GM18517 (cell line): ENCODE data around the gene ZFP92.

Source experiments
- ATAC-seq: cut with Tn5 transposase; IDR thresholded peaks from one replicate; pipeline ENCODE4 v1.9.1; 2021; ENCODE audit warnings: mild to moderate bottlenecking, moderate library complexity; ENCODE audit not compliant: unreplicated experiment

Gene ZFP92, protein sequence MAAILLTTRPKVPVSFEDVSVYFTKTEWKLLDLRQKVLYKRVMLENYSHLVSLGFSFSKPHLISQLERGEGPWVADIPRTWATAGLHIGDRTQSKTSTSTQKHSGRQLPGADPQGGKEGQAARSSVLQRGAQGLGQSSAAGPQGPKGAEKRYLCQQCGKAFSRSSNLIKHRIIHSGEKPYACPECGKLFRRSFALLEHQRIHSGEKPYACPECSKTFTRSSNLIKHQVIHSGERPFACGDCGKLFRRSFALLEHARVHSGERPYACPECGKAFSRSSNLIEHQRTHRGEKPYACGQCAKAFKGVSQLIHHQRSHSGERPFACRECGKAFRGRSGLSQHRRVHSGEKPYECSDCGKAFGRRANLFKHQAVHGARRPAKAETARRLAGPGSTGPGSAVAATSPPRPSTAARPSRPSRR

DNA sequence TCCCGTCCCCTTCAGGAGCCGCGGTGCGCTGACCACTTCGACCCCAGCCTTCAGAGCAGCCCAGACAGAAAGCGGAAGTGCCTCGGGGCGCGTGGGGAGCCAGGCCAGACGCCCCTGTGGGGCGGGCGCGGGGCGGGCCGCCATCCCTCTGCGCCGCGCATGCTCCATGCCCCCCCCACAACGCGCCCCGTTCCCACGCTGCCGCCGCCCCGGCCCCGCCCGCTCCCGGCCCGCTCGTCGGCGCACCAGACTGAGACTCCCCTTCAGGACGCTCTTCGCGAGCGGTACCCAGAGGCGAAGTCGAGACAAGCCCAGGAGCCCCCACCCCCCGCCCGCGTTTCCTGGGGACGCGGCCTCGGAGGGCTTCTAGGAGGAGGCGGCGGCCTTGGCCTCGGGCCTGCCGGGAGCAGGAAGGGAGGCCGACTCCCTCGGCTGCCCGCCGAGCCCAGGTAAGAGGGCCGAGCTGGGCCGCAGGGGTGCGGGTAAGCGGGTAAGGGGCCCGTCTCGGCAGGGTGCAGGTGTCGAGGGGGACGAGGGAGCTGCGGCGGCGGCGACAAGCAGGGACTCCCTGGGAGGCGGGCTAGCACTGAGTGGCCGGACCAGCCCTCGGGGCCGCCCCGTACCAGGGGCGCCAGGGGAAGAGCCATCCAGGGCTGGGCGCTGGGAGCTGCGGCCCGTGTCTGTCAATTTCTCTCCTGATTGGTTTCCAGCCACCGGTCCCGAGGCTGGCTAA, at the start of gene ZFP92:
ZFP92 (plus strand) TSS at position 218 of the 733 bp plus-strand sequence. CDS start 6,851 bp downstream, outside the sequence.
- ATAC-seq = peak; percentile 37

DNA sequence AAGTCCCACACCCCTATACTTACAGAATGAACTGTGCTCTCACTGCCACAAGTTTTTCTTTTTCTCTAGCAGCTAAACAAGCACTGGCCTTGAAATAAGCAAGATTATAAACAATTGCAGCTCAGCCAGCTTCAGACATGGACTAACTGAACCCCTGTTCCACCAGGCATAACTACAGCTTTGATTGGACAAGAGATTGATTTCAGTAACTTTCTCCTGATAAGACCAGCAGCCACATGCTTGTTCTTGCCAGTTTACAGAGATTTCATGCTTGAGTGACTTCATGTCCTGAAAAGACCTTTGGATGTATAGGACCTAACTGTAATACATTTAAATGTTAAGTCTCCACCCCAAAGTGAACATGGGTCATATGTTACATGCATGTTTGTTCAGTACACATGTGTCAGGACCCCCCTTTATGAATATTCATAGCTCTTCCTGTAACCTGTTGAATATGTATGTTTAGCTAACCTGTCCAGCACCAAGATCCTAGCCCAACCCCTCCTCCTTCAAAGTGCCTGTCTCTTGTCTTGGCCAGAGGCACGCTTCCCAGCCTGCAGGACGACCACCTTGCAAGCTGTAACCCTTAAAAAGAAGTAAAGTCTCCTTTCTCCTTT, 49.4 kb upstream of the ZFP92 start:
- no peak for ATAC-seq

DNA sequence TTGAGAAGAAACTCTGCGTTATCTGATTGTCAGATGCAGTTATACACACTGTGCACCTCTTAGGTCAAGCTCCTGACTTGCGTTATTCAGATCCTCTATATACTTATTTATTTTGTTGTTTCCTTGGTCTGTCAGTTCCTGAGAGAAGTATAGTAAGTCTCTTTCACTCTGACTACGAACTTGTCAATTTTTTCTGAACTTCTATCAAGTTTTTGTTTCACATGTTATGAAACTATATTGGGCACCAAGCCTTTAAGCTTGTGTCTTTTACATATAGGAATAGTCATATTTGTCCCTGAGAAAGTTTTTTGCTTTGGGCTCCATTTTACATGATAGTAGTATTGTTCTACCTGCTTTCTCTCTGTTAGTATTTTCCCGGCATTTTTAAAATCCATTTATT, 45.6 kb upstream of the ZFP92 start:
- peak; percentile 46 for ATAC-seq

DNA sequence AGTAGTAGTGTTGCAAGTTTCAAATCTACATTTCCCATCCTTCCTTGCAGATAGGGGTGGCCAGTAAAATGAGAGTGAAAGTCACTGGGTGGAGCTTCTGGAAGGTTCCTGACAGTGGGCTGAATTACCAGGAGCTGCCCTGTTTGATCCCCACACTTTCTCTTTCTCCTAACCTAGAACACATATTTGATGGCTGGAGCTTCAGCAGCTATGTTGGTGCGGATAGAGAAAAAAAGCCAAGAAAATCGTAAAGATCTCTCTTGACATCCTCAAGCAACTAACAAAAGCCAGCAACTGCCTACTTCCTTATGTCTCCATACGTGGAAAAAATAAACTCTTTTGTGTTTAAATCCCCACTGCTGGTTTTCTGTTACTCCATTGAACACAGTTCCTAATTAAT, 45.2 kb upstream of the ZFP92 start:
- no peak for ATAC-seq

DNA sequence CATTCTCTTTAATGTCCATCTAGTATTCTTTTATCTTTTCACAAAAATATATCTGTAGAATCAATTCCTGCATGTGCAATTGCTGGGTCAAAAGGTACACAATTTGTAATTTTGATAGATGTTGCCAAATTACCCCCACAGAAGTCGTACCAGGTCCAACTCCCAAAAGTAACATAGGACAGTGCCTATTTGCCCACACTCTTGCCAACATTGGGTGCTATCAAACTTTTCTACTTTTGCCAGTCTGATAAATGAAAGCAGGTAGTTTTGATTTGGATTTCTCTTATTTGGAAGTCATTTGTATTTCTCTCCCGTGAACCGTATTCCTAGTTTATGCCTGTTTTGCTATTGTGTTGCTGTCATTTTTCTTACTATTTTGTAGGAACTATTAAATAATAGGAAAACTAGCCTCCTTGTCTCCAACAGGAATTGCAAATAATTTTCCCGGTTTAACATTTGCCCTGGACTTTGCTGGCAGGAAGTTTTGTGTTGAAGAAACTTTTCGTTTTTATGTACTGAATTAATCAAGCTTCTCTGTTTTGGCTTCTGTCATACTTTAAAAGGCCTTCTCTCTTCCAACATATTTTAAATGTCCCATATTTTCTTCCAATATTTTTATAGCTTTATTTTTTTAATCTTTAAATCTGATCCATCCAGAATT, 44.3 kb upstream of the ZFP92 start:
- no peak for ATAC-seq

DNA sequence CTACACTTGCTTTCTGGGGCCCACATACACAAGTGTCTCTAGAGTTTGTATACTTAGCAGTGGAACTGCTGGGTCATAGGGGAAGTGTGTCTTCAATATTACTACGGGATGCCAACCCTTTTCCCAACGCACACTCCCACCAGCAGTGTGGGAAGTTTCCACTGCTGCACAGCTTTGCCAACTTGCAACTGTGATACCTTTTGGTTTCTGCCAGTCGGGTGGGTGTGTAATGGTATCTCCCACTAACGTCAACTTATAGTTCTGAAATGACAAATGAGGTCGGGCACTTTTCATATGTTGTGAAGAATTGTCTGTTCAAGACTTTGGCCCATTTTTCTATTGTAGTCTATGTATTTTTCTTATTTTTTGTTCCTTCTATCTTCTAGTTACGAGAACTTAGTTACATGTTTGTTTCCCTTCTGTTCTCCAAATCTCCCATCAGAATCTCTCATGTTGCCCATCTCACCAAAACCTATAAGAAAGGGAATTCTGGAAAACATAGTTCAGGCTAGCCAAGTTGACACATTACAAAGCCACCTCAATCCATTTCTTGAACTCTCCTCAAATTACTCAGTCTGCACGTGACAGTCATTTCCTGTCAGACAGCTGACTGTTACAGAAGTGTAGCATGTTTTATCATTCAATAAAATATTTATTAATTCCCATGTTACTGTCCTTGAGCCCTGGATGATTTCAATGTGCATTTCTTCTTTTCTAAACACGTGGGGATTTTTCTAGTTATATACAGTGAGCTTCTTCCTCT, 40.8 kb upstream of the ZFP92 start:
- no peak for ATAC-seq

DNA sequence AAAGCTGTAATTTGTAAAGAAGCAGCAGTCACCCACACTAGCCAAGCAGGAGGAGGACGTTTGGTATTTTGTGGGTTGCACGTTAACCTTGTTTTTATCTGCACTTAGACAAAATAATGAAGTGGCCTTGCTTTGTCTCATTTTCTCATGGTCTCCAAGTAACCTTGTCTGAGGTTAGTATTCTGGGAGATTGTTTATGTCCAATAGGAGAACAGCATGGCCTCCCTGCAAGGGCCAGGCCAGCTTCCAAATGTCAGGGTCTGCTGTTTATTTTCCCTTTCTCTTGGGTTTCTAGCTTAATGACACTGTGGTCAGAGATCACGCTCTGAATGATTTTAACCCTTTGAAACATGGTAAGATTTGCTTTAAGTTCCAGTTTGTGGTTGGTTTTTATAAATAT, 40.0 kb upstream of the ZFP92 start:
- no peak for ATAC-seq

DNA sequence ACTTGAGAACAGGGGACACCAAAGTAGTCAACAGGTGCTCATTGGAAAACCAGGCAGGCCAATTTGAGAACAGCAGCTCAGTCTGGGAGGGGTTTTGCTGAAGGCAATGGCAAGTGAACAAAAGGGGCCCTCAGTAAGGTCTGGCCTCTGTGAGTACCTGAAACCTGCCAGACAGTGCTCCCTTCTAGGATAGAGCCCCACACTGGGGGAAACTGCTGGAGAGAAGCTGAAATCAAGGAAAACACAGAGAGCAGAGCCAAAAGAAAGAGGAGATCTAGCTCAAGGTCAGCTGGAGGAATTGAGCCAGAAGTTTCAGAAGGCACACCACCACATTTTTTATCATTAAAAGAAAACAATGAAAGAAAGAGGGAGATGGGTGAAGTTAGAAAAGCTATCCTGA, 38.3 kb upstream of the ZFP92 start:
- no peak for ATAC-seq

DNA sequence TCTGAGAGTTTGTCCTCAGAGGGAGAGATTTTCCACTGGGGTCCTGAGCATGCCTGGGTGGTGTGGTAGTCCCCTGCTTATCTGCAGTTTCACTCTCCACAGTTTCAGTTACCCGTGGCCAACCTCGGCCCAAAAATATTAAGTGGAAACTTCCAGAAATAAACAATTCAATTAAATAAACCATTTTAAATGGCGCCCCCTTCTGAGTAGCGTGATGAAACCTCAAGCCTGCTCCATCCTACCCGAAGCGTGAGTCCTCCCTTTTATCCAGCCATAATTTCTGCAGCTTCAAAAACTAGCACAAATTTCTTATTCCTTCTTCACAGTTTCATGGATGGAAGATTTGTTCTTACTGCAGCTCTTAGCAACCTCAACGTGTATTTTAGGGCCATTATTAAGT, 36.8 kb upstream of the ZFP92 start:
- no peak for ATAC-seq

DNA sequence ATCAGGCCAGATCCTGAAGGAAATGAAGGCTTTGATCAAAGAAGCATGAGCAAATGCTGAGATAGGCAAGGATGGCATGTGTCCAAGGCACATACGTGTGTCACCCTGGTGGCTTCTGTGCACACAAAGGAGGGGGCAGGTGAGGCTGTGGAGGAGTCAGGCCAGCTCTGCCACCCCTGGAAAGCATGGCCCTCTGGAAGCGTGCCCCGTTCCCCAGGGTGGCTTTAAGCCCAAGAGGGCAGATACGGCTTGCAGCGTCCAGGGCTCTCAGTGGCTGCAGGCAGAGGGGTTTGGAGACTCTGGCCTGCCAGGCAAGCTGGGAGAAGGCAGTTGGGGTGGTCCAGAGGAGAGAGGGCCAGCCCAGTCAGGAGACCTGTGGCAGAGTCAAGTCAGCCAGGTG, 35.7 kb upstream of the ZFP92 start:
- no peak for ATAC-seq

DNA sequence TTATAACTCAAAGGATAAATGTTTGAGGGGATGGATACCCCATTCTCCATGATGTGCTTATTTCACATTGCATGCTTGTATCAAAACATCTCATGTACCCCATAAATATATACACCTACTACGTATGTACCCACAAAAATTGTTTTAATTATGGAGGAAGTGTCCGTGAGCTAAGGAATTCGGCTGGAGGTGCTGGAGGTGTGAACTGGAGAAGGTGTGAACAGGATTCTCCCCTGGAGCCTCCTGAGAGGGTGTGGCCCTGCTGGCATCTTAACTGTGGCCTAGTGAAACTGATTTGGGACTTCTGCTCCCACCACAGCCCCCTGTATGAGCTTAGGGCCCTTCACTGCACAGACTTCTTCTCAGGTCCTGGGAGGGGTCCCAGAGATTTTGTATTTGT, 33.5 kb upstream of the ZFP92 start:
- ATAC-seq = no peak

DNA sequence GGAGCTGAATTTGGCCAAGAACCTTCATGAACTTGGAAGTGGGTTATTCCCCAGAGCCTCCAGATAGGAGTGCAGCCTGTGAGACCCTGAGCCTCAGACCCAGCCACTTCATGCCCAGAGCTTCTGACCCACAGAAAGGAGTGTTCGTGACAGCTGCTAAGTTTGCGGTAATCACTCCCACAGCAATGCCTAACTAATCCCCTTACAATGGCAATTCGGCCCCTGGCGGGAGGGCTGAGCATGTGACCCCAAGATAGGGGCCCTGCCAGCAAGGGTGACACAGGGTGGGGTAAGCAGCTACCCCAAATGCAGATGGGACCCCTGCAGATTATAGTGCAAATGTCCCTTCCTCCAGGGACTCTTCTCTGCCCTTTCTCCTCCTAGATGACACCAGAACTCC, 32.7 kb upstream of the ZFP92 start:
- no peak for ATAC-seq

DNA sequence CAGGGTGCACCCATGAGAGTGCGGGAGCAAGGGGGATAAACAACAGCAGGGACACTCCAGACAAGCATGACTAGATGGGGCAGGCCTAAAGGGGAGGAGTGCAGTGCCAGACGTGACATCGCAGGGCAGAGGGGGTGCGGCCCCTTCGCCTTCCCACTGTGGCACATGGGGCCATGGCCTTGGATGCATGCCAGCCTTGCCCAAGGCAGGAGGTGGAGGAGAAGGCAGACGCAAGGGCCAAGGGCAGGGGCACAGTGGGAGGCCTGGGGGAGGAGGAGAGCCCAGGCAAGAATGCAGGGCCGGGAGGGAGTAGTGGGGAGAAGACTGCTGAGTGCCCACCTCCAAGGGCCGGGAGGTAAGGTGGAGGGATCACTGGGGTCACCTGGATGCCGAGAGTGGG, 31.8 kb upstream of the ZFP92 start:
- no peak for ATAC-seq

DNA sequence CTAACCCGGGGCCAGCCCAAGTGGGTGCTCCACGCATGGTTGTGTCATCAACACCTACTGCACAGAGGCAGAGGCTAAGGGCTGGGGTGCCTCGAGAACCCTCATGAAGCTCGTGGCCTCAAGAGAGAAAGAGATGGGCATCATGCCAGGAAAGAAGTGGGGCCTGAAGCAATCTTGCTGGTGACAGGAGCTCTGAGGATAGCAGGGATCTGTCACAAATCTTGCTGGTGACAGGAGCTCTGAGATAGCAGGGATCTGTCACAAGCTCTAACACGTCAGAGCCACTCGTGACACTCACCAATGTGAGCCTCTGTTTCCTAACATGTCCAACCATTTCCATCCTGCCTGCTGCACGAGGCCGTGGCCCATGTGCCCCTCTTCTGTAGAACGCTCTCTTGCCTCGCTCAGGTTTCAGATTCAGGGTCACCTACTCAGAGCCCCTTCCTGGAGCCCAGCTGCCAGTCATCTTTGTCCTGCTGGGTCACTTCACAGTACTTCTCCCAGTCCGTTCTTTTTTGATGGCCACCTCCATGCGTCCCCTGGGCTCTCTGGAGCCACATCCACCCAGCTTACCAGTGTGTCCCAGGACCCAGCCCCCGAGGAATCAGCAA, 31.2 kb upstream of the ZFP92 start:
- no peak for ATAC-seq

DNA sequence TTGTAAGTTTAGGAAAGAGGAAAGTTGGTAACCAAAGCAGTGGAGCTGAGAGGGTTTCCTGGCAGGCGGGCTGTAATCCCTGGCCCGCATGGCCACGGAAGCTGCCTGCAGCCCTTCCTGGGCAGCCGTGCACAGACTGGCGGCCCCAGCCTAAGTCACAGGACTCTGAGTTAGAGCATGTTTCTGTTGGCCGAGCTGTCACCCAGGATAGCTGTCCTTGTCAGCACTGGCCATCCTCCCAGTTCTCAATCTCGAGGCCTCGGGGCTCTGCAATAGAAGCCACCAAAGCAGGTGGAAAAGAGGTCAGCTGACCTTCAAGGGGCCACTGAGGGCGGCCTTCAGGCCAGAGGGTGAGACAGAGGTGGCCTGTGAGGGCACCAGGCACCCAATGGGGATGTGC, 30.6 kb upstream of the ZFP92 start:
- ATAC-seq = no peak

DNA sequence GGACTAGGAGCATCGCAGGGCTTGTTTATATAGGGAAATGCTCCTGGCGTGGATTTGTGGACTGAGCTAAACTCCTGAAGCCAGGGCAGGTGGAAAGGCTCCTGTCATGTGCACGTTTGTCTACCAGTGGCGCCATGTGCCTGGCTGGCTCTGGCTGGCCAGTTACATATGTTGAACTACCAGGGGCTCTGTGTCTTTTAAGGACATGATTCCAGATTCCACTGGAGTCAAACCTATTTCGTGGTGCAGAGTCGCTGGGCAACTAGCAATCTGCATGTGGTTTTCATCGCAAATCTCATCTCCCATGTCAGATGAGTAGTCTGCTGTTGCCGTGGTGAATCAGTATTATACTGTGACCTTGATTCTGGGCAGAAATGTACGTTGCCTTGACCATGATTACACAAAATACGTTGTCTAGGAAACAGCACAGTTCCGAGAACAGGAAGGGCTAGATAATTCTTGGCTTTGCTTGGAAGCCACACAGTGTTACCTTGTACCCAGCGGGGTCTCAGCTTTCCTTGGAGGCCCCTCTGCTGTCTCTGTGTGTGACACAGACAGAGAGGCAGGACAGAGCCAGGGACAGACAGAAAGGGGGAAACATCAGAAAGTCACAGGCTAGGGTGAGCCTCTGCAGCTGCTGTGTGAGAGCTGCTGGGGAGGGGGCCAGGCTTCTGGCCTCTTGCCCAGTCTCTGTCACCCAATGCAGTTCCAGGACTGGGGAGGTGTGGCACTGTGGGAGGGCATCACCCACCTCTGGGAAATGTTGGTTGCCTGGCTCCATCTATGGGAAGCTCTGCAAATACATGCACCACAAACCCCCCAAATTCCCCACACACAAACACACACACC, 29.4 kb upstream of the ZFP92 start:
- ATAC-seq = no peak

DNA sequence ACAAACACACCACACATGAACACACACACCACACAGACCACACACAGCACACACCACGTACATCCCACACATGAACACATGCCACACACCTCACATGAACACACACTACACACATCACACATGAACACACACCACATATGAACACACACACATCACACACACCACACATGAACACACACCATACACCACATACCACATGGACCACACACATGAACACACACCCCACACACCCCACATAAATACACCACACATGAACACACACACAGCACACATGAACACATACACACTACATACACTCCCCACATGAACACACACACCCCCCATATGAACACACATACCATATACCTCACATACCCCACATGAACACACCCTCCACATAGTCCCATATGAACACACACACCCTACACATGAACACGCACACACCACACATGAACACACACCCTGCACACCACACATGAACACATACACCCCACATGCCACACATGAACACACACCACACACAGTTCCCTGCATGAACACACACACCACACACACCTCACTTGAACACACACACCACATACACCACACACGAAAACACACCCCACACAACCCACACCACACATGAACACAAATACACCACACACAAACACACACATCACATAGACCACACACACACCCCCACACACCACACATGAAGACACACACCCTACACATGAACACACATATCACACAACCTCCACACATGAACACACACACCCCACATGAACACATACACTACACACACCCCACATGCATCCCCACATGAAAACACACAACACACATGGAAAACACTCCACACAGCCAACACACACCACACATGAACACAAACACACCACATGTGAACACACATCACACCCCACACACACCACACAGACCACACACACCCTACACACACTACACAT, 28.4 kb upstream of the ZFP92 start:
- no peak for ATAC-seq

DNA sequence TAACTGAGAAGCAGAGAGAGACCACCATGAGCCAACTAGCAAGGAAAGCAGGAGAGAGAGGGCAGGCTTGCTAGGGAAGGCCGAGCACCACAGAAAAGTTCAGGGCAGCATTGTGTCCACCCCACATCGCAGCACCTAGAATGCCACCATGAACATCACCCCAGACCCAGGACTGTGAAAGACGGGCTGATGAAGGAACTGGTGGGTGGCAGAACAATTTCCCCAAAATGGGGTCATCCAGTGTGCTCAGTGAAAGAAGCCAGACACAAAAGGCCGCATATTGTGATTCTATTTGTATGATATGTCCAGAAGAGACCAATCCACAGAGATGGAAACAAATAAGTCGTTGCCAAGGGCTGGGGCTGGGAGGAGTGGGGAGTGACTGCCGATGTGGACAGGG, 26.9 kb upstream of the ZFP92 start:
- no peak for ATAC-seq
